Thyroid gland (tissue), 4 donors: ENCODE measurements around the gene GOT2. TPM values are rescaled to one million over a fixed set of nuclear protein-coding genes. Genes with fewer than 3 reads are reported as not detected.

Experiments
- DNase-seq, 2 donors: peaks; one replicate each; pipeline ENCODE4 v3.0.0-alpha.2; 2019
- H3K27ac ChIP-seq, 3 donors: fragments of 200-600 bp; sonication (generic); 1 replicate in 2 of 3; 2 replicates in 1 of 3; pipeline ENCODE4 v1.5.1; 2016 to 2019; ENCODE audit warnings: mild to moderate bottlenecking in 1 of 3, moderate library complexity in 1 of 3
- H3K27me3 ChIP-seq: fragments of 200-600 bp; sonication (generic); one replicate; pipeline ENCODE4 v1.5.1; 2019
- H3K36me3 ChIP-seq, 2 donors: fragments of 200-600 bp; sonication (generic); one replicate each; pipeline ENCODE4 v1.5.1; 2016 to 2019
- H3K4me1 ChIP-seq, 2 donors: fragments of 200-600 bp; sonication (generic); one replicate each; pipeline ENCODE4 v1.5.1; 2017 to 2019
- H3K4me3 ChIP-seq, 3 donors: fragments of 200-600 bp; sonication (generic); replicated peaks in 1 of 3; 1 replicate in 2 of 3; 2 replicates in 1 of 3; pipeline ENCODE4 v1.5.1; 2016; ENCODE audit warnings: mild to moderate bottlenecking in 1 of 3
- H3K9me3 ChIP-seq: fragments of 200-600 bp; sonication (generic); one replicate; pipeline ENCODE4 v1.5.1; 2017
- CTCF ChIP-seq, 6 experiments: fragments of 200-600 bp in 3 of 6; fragments of 450-650 bp in 3 of 6; sonication (generic) in 3 of 6; IDR thresholded peaks; one replicate each; pipeline ENCODE4 v1.5.1; 2016 to 2019; ENCODE audit warnings: antibody characterized with exemption in 6 of 6, mild to moderate bottlenecking in 2 of 6, inconsistent platforms in 1 of 6, moderate library complexity in 1 of 6
- POLR2A ChIP-seq, 2 donors: fragments of 450-650 bp; IDR thresholded peaks; one replicate each; pipeline ENCODE4 v1.6.1; 2017; ENCODE audit warnings: antibody characterized with exemption in 2 of 2, mild to moderate bottlenecking in 2 of 2, moderate library complexity in 1 of 2
- WGBS, 2 donors: methylation state at CpG; one replicate each; pipeline ENCODE4 v1.1.5; 2017; 5-methylcytosine and 5-hydroxymethylcytosine counted together
- intact Hi-C: fragments of 100-400 bp; cut with DNase I; formaldehyde crosslinking; loops from one replicate; pipeline ENCODE4 v1.15.1; 2023
- total RNA-seq, 4 donors: library from RNA; depleted of rRNA; stranded (reverse); fragments of >200 nt; gene quantifications; one replicate each; pipeline ENCODE4 v1.2.3, GENCODE V29; 2016

GOT2 gene
- total RNA-seq, 4 donors from 2014 or later, result 65.4 to 129 (median 93.4) TPM

GRCh38 chr16:58723109-58723508, 11.0 kb downstream of the GOT2 start:
- no peak overlapping the region for H3K27ac ChIP-seq
- no peak for DNase-seq
- 74 to 93% methylated on average over 3 of the region's 3 CpGs for WGBS, 2 donors
- H3K4me3 ChIP-seq, result no peak overlapping the region
- no peak for TF ChIP-seq POLR2A (IDR thresholded peaks at IDR 0.05)
- no peak for TF ChIP-seq CTCF (IDR thresholded peaks at IDR 0.05)
- intact Hi-C loops, result no loop called here
- no peaks in the 10 kb centered on the region for H3K9me3 ChIP-seq
- no peaks in the 10 kb centered on the region for H3K4me1 ChIP-seq
- peaks cover 30 to 39% of the 10 kb centered on the region in 2 donors for H3K36me3 ChIP-seq
- no peaks in the 10 kb centered on the region for H3K27me3 ChIP-seq

GRCh38 chr16:58717994-58718393, 16.1 kb downstream of the GOT2 start:
- TF ChIP-seq POLR2A (IDR thresholded peaks at IDR 0.05) (no peak), CTCF (IDR thresholded peaks at IDR 0.05) (no peak)
- Histone ChIP-seq H3K27me3 (no peaks in the 10 kb centered on the region), H3K4me1 (no peaks in the 10 kb centered on the region), H3K27ac (no peak overlapping the region), H3K9me3 (no peaks in the 10 kb centered on the region), H3K36me3 (peaks cover 58 to 62% of the 10 kb centered on the region in 2 donors), H3K4me3 (no peak overlapping the region)
- intact Hi-C loops, result no loop called here
- 89 to 93% methylated on average over 13 of the region's 13 CpGs for WGBS, 2 donors
- no peak for DNase-seq

- no peak for DNase-seq
- H3K4me3 ChIP-seq, result no peak overlapping the region
- H3K36me3 ChIP-seq, result peaks cover 56 to 64% of the 10 kb centered on the region in 2 donors
- intact Hi-C loops, result no loop called here
- WGBS, 2 donors, result 96 to 97% methylated on average over 8 of the region's 8 CpGs
- H3K27me3 ChIP-seq, result no peaks in the 10 kb centered on the region
- no peak overlapping the region for H3K27ac ChIP-seq
- no peaks in the 10 kb centered on the region for H3K9me3 ChIP-seq
- H3K4me1 ChIP-seq, result no peaks in the 10 kb centered on the region
- TF ChIP-seq POLR2A (IDR thresholded peaks at IDR 0.05) (no peak), CTCF (IDR thresholded peaks at IDR 0.05) (no peak)
Observed at GRCh38 chr16:58716468-58716867, 17.6 kb downstream of the GOT2 start.

GRCh38 chr16:58713742-58714141, 20.4 kb downstream of the GOT2 start:
- no peak for DNase-seq
- Histone ChIP-seq H3K27me3 (no peaks in the 10 kb centered on the region), H3K36me3 (peaks cover 38 to 43% of the 10 kb centered on the region in 2 donors), H3K9me3 (no peaks in the 10 kb centered on the region), H3K4me3 (no peak overlapping the region), H3K4me1 (peaks cover 4 to 10% of the 10 kb centered on the region in 2 donors), H3K27ac (no peak overlapping the region)
- WGBS, 2 donors, result 94 to 95% methylated on average over 1 of the region's 1 CpG
- TF ChIP-seq CTCF (IDR thresholded peaks at IDR 0.05) (no peak), POLR2A (IDR thresholded peaks at IDR 0.05) (no peak)
- intact Hi-C loops, result no loop called here

- Histone ChIP-seq H3K36me3 (peaks cover 9 to 15% of the 10 kb centered on the region in 2 donors), H3K4me1 (peaks cover 6 to 13% of the 10 kb centered on the region in 2 donors)
- WGBS, 2 donors, result 28% methylated on average over 7 of the region's 7 CpGs
Observed at GRCh38 chr16:58709333-58709732, 24.8 kb downstream of the GOT2 start.

More at GRCh38 chr16:58709333-58709732, 24.8 kb downstream of the GOT2 start:
- Histone ChIP-seq H3K9me3 (no peaks in the 10 kb centered on the region), H3K27ac (peak overlapping the region; percentile 63 to 76 (median 64)), H3K4me3 (no peak overlapping the region), H3K27me3 (no peaks in the 10 kb centered on the region)
- intact Hi-C loops, result no loop called here
- peak; percentile 97 to 98 for DNase-seq
- TF ChIP-seq POLR2A (IDR thresholded peaks at IDR 0.05), result no peak
- TF ChIP-seq CTCF (IDR thresholded peaks at IDR 0.05), result no peak
